HG02943 (cell line): ENCODE results near the gene NF1.
A peak's percentile ranks its signal among the peaks of the same experiment; 100 is the strongest.
"Not testable (repeated sequence)": the region's sequence is repeated elsewhere in the genome, so short reads cannot be mapped to it uniquely, and the experiment has no call there.

Experiments used
- ATAC-seq: cut with Tn5 transposase; IDR thresholded peaks from one replicate; pipeline ENCODE4 v1.9.1; 2021; ENCODE audit warnings: mild to moderate bottlenecking, low read depth, moderate library complexity; ENCODE audit not compliant: unreplicated experiment

NF1 gene

GRCh38 chr17:31094600-31095235 is at the start of gene NF1:
TSS of gene NF1 (plus strand) at chr17:31094977. CDS start at chr17:31095310, 333 bp downstream.
- ATAC-seq: peak; percentile 78

- not testable (repeated sequence) for ATAC-seq
Observed at GRCh38 chr17:31046856-31047425, 47.8 kb upstream of the NF1 start.

GRCh38 chr17:31048142-31048541 is 46.6 kb upstream of the NF1 start:
- ATAC-seq: no peak

- no peak for ATAC-seq
Observed at GRCh38 chr17:31048780-31049179, 46.0 kb upstream of the NF1 start.

GRCh38 chr17:31050948-31051347 is 43.8 kb upstream of the NF1 start:
- ATAC-seq: no peak

- ATAC-seq: no peak
Observed at GRCh38 chr17:31051506-31051905, 43.3 kb upstream of the NF1 start.

- no peak for ATAC-seq
Observed at GRCh38 chr17:31052187-31052889, 42.4 kb upstream of the NF1 start.

GRCh38 chr17:31053071-31053470 is 41.7 kb upstream of the NF1 start:
- no peak for ATAC-seq

GRCh38 chr17:31054761-31055160 is 40.0 kb upstream of the NF1 start:
- ATAC-seq: no peak

- ATAC-seq: no peak
Observed at GRCh38 chr17:31058976-31059375, 35.8 kb upstream of the NF1 start.

GRCh38 chr17:31060791-31061550 is 33.8 kb upstream of the NF1 start:
- ATAC-seq: no peak

GRCh38 chr17:31061678-31062077 is 33.1 kb upstream of the NF1 start:
- ATAC-seq: no peak

- ATAC-seq: no peak
Observed at GRCh38 chr17:31062346-31062745, 32.4 kb upstream of the NF1 start.

- no peak for ATAC-seq
Observed at GRCh38 chr17:31064707-31065106, 30.1 kb upstream of the NF1 start.

GRCh38 chr17:31067691-31068184 is 27.0 kb upstream of the NF1 start:
- no peak for ATAC-seq

GRCh38 chr17:31068291-31068690 is 26.5 kb upstream of the NF1 start:
- no peak for ATAC-seq

- ATAC-seq: no peak
Observed at GRCh38 chr17:31072186-31072585, 22.6 kb upstream of the NF1 start.

GRCh38 chr17:31073411-31073810 is 21.4 kb upstream of the NF1 start:
- no peak for ATAC-seq

GRCh38 chr17:31074772-31075555 is 19.8 kb upstream of the NF1 start:
- ATAC-seq: no peak

GRCh38 chr17:31078290-31078689 is 16.5 kb upstream of the NF1 start:
- no peak for ATAC-seq
